Suppressor macrophage (primary cell): ENCODE results near the gene CFAP65.

Experiments
- DNase-seq, 4 experiments: peaks; one replicate each; pipeline ENCODE4 v3.0.0-alpha.2; 2020 to 2022

CFAP65 gene

DNA sequence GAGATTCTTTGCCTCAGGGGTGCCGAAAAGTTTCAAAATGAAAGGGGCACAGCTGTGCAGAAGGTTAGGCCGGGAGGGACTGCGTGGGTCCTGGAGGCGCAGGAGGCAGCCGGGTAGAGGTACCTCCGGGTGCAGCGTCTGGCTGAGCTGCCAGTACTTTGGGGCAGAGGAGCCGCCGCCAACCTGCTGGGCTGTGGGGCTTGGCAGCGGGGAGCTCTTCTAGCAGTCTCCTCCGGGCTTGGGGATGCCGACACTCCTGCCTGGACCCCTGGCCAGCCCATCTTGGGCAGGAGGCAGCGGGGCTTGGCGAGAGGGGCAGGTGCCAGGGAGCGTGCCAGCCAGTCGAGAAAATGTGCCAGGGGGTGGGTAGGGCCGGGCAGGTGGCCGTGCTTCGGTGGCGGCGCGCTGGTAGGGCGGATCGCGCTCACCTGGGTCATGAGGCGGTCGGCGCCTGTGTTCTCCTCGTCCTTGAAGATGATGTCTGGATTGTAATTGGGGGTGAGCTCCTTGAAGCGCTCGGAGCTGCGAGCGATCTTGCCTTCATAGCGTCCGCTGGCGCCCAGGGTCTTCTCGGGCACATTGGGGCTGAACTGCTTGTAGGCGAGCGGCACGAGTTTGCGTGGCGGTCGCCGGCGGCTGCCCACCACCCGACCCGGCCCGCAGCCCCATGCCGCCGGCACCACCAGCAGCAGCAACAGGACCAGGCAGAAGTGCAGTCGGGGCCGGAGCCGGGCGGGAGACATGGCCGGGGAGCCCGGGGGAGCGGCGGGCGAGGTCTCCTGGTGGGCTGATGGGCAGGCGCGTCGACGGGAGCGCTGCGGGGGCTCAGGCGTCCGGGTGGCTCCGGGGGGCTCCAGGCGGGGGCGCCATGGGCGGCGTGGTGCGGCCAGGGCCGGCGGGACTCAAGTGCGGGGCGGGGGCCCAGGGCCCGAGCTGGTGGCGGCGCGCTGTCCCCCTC, 18.7 kb upstream of the CFAP65 start:
- no peak for DNase-seq

DNA sequence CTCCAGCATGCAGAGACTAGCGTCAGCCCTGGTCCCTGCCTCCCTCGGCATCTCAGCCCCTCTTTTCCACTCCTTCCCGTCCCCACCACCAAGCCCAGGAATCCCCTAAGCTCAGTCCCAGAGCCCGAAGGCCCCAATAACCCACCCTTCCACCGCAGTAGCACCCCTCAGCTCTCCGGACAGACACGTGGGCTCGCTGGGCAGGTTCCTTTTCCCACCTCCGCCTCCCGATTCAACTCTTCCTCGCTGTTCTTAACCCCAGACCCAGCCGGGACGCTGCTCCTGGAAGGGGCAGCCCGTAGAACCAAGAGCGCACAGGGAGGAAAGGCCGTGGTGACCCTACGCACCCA, 18.0 kb upstream of the CFAP65 start:
- DNase-seq = no peak

DNA sequence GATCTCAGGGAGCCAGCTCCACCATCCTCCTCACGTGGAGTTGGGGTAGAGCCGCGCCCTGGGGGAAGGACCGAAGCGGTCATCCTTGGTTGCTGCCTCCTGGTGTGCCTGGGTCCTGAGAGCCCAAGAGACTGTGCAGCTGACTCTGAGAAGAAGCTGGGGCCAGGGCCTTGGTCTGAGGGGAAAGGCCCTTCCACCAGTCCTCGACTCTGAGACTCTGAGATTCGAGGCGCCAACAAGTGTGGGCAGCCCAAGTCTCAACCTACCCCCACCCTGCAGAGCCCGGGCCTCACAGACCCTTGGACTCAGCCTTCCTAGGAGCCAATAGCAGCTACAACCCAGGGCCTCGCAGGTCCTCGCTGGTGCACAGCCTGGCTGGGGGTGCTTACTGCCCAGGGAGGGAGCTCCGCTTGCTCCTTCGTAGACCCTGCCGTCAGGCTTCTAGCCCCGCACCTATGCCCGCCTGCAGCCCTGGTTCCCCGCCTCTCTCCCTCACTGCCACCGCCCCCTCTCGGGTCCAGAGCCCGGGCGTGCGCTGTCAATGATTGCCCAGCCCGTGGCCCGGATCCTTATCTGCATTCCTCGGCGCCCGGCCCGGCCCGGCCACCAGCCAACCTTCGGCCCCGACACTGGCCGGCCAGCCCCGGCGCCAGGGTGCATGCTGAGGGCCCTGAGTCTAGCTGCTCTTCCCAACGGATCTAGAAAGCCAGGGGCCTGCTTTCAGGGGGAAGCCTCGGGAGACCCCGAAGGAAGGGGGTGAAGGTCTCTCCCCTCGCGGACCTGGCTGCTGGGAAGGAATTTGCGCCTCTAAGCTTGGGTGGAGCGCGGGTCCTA, 17.4 kb upstream of the CFAP65 start:
- no peak for DNase-seq

DNA sequence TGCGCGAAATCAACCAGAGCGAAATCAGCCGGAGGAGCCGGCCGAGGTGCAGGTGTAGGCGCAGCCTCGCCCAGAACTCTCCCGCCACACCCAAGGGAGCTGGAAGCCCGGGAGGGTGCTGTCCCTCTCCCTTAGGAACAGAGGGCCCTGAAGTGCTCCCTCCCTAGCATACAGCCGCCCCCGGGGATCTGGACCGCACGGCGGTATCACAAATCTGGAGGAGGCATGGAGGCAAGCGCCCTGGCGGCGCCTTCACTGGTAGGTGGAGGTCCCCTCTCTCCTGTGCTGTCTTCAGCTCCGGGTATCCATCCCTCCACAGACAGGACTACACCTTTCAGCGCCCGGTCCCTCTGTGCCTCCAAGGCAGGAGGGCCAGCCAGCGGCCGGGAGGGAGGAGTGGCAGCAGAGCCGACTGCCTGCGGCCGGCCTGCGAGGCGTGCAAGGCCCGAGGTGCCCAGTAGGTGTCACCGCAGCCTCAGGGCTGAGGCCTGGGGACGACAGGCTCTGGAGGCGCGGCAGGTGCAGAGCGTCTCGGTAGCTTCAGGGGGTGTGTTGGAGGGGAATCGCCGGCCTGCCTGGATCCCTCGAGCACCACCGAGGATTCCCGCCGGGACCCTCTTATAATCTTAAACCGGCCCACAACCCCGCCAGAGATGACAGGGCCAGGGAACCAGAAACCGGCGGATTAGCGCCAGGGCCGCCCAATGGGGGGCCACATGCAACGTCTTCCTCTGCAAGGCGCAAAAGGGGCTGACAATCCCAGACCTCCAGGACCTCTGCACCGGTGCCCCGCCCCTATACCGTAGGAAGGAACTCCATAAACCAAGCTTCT, 16.6 kb upstream of the CFAP65 start:
- DNase-seq = peak; percentile 74 to 87 (median 81)

DNA sequence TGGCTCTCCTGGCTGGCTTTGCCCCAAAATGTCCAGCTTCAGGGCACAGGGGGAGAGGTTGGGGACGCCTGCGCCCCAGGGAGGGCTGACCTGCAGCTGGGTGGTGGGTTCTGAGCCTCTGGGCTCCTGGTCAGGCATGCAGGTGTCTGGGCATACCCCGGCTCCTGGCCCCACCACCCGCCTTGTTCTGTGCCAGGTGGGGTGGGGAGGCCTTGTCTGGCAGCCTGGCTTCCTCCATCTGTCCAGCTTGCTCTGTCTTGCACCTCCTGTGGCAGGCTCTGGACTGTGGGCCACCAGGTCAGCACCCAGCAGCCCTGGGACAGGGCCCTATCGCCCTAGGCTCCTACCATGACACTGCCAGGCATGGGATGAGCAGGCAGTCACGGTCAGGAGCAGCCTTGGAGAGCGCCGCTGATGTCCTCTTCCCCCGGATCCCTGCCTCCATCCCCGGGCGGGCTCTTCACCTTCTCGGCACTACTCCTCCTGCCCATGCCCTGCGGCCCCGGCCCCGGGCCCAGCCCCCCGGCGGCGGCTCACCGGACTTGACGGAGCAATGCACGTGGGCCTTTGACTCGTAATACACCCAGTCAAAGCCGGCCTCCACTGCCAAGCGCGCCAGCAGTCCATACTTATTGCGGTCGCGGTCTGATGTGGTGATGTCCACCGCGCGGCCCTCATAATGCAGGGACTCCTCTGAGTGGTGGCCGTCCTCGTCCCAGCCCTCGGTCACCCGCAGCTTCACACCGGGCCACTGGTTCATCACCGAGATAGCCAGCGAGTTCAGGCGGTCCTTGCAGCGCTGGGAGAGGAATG, 15.8 kb upstream of the CFAP65 start:
- DNase-seq = no peak

DNA sequence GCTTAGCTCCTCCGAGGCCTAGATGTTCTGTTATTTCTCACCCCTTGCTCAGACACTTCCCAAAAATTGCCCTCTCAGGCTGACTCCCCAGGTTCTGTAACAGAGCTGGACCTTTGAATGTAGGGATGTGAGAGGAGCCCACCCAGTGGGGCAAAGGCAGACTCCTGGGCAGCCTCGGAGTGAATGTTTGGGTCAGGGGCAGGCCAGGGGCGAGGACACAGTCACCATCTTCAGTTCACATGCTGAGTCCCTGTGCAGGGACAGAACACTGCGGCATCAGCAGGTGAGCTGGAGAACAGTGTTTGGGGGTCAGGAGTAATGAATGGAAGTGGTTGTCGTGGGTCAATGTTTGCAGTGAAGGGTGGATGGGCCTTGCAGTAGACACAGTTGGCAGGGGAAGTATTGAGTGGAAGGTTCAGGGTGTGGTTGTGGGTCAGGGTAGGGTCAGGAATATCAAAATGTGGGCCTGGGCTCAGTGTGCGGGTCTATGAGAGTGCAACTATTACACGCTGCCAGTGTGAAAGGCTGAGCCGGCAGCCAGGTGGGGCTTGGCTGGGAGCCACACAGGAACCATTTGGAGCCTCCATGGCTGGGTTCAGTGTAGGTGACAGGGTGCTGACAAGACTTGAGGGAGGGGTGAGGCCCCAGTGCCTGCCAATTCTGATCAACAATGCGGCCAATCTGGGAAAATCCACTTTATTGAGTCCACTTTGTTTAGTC, 15.0 kb upstream of the CFAP65 start:
- DNase-seq = no peak

DNA sequence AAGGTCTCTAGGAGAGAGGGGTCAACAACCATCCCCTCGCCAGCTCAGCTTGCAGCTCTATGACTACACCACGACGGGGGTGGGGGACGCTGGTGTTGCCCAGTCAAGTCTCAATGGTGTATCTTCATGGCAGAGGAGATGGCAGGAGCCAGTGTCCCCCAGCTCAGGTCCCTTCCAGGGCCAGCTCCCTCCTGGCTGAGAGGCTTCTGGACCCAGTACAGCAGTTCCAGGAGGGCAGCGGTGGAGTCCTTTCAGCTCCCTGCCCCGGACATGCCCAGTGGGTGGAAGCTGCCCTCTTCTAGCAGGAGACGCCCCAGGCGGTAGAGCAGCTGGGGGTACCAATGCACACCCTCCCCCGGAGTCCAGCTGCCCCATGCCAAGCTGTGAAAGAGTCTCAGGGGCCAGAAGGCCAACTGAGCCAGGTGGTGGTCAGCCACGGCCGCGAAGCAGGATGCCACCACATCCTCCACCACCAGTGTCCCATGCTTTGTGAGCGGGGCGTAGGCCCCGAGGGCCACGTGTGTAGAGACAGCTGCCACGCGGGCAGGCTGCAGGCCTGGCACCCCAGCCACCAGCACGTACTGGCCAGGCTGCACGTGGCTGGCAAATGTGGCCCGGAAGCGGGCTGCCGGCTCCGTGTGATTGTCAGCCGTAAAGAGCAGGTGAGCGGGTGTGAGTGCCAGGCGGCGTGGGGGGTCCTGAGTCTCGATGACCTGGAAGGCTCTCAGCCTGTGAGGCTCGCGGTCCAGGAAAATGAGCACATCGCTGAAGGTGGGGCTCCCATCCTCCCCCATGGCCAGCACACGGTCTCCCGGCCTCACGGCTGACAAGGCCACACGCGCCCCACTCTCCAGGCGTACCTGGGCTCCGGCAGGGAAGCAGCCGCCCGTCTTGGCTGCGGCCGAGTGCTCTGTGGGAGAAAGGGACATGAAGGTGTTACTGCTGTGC, 13.9 kb upstream of the CFAP65 start:
- DNase-seq = no peak

DNA sequence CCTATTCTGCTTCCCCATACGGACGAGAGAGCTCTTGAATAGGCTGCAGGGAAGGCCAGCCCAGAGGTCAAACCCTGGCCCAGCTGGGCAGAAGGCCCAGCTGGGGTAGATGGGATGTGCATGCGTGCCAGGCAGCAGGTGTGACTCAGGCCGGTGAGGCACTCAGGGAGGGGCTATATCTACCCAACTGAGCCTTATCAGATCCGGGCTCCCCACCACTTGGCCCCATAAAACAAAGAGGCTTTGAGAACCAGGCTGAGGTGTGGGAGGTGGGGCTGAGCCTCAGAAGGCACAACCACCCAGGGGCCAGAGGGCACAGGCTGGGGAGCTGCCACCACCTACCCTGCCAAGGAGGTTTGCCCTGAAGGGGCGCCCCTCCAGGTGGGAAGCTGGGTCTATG, 8.0 kb upstream of the CFAP65 start:
- no peak for DNase-seq

DNA sequence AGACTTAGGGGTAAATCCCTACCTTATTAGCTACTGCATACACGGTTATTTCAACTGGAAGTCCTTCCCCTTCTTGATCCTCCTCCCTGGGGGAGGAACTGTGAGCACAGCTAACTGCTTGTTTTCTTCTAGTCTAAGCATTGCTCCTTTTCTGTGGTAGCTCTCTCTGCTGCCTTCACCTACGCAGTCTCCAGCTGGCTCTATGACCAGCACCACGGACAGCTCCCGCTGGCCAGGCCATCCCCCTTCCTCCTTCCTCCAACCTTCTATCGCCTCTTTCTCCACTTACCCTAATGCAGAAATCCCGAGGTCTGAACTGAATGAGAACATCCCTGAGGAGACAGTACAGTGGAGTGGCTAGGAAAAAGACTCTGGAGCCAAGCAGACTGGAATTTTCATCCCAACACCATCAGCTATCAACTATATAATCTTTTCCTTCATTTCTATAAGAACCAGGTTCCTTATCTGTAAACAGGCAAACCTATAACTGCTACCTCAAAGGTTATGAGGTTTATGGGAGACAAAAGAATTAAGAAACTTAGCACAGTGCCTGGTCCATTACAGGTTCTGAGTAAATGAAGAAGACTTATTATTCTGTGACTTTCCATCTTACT, 4.7 kb upstream of the CFAP65 start:
- peak; percentile 55 to 78 (median 64) for DNase-seq

DNA sequence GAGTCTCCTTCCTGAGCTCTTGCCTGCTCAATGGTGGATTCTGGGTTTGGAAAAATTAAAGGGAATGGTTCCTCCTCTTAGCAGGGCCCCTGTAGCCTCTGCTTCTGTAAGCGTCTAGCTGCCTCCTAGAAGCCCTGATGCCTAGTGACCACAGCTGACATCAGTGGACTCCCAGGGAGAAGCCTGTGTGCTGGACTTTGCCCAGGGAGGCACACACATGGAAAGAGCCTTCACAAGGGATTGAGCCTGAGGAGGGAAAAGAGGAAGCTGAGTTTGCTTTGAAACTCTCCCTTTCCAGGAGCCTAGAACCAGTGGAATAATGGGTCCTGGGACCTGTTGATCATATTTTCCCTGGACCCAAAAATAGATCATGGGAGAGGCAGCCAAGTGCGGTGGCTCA, 1.4 kb upstream of the CFAP65 start:
- DNase-seq = no peak

DNA sequence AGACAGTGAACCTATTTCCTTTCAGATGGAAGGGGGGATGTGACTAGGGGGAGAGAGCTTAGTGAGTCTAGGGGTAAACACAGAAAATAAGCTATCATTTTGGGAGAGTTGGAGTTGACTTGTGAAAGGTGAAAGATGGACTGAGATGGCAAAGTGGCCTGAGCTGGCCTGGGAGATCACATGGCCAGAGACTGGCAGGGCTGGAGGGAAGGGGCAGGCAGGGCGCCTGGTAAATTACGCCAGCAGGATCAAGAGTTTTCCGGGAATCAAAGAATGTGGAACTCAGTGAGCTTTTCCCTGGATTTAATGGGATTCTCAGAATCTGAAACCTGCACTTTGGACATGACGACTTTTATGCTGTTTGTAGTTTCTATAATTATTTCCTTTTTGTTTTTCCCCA, 841 bp upstream of the CFAP65 start:
- DNase-seq = no peak

DNA sequence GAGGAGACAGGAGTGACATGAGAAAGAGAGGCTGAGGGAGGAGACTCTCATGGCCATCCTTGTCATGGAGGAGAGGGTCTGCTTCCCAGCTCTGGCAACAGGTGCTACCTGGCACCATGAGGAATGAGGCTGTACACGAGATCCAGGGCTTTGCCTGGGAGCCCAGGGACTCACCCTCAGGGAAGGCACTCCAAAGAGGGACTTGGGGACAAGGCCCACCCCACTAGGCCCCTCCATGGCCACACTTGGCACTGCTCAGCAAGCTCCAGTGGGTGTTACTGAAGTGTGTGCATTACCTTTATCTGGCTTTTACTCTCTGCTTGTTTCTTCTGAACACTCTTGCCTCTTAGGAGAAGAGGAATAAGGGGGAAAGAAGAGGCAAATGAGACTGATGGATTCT, 2.7 kb downstream of the CFAP65 start:
- no peak for DNase-seq

DNA sequence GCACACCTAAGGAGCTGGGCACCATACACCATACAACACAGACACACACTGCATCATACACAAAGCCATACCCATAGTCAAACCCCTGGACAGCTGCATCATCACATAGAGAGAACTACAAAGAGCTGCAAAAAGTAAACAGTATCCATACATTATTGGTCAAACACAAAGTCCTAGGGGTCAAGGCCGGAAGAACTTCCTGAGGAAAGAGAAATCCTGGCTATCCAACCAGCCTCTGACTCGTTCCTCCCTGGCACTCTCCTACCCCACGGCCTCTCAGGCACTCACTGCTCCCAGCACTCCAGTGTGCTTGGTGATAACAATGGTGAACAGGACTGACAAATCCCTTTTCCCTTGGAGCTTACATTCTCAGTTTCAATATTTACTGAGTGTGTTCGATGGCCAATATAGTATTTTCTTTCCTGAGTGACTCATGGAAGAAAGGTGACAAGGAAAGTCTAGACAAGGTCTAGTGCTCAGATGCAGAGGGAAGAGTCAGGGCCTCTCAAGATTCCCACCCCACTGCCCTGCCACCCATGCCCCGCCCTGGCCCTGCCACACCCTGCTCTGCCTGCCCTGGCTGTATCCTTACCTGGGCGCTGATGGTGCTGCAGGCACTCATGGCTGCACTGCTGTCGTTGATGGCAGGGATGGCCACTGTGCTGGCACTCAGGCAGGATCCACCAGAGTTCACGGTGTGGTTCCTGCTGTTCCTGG, 3.4 kb downstream of the CFAP65 start:
- no peak for DNase-seq

DNA sequence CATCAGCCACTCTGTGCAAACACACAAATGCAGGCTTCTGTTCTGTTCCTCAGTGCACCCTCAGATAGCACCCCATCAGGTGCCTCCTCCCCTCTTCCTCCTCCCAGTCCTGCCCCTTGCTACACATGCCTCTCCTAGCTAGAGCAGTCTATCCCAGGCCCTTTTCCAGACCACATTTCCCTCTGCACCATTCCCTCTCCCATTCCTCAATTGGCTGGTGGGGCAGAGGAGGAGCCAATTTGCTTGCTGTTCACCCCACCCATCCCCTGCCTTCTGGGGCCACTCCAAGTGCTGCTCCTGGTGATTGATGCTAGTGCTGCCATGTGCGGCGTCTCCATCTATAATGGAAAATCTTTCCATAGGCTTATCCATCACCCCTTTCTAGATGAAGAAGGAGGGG, 5.4 kb downstream of the CFAP65 start:
- DNase-seq = no peak

DNA sequence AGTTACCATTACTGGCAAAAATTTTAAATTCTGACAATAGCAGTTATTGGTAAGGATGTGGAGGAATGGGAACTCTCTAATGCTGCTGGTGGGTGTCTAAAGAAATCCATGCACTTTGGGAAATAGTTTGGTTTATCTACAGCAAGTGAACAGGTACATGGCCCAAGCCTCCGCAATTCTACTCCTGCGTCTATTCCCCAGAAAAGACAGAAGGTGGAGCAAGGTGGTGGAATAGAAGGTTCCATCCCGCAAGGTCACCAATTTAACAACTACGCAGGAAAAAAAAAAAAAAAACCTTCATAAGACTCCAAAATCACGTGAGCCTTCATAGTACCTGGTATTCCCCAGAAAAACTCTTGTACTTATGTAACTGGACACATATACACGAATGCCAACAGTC, 6.5 kb downstream of the CFAP65 start:
- no peak for DNase-seq

DNA sequence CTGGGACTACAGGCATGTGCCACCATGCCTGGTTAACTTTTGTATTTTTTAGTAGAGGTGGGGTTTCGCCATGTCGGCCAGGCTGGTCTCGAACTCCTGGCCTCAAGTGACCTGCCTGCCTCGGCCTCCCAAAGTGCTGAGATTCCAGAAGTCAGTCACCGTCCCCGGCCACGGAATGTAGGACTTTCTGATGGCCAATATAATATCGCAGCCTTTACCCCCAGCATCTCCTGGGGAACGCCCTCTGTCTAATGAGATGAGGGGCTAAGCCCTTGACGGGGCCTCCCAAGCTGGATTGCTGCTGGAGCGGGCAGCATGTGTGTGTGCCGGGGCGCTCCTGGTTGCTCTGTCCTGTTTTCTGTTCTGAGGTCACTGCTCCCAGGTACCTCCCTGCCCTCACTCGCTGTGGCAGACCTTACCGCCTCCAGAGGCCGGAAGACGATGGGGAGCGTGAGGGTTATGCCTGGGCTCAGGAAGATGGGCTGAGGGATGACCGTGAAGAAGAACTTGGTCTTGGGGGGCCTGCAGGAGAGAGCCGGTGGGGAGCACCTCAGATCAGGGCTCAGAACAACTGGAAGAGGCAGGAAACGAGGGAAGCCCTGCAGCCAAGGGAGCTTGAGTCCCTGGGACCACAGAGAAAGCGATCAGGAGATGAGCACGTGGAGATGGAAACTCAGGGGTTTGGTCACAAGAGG, 9.1 kb downstream of the CFAP65 start:
- DNase-seq = no peak

DNA sequence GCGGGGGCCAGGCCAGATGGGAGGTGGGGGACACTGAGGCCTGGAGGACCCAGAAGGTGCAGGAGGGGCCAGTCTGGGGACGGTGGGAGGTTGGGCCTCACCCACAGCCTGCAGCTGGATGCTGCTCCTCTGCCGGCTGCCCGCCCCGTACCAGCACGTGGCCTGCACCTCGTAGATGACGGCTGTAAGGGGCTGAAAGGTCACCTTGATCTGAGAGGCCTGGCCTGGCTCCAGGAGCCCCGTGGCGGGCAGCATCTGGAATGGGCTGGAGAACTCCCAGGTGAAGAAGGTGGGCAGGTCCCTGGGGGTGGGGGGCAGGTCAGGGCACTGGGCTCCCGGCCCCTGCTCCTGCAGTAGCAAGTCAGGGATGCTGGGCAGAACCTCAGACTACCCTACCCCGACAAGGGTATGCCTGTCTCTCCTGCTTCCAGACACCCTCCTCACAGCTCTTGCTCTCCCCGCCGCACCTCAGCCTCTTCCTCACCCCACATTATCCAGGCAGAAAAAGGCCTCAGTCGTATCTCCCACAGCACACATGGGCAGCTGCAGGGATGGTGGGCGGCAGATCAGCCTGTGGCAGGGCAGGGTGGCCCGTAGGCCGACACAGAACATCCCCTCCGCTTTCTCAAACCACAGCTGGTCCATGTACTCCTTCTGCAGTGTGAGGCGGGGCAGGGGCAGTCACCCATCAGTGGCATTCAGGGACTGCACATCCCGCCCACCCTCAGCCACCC, 10.1 kb downstream of the CFAP65 start:
- no peak for DNase-seq
